Liver (tissue), 9 donors: ENCODE results near the gene ACOT8. TPM values are rescaled to one million over a fixed set of nuclear protein-coding genes. Genes with fewer than 3 reads are reported as not detected.

Experiments used
- DNase-seq: peaks from one replicate; pipeline ENCODE4 v3.0.0-alpha.2; 2017; ENCODE audit warnings: low spot score
- H3K27ac ChIP-seq, 2 donors: one replicate each; pipeline ENCODE4 v1.7.0; 2013; ENCODE audit warnings: inconsistent platforms in 2 of 2, low read length in 2 of 2, control low read depth in 1 of 2, low read depth in 1 of 2, mild to moderate bottlenecking in 1 of 2
- H3K27me3 ChIP-seq, 4 donors: one replicate each; pipeline versions ENCODE4 v1.6.1 to v1.7.0; 2013; ENCODE audit warnings: low read length in 3 of 4, inconsistent platforms in 1 of 4, mild to moderate bottlenecking in 1 of 4, moderate library complexity in 1 of 4; ENCODE audit not compliant: control insufficient read depth in 4 of 4, insufficient read depth in 4 of 4
- H3K36me3 ChIP-seq, 4 donors: one replicate each; pipeline versions ENCODE4 v1.6.1 to v1.7.0; 2013; ENCODE audit warnings: low read length in 3 of 4, mild to moderate bottlenecking in 3 of 4, low read depth in 1 of 4, moderate library complexity in 1 of 4; ENCODE audit not compliant: control insufficient read depth in 4 of 4, insufficient read depth in 3 of 4
- H3K4me1 ChIP-seq, 4 donors: one replicate each; pipeline versions ENCODE4 v1.6.1 to v1.7.0; 2013; ENCODE audit warnings: low read length in 3 of 4, mild to moderate bottlenecking in 3 of 4, moderate library complexity in 1 of 4; ENCODE audit not compliant: control insufficient read depth in 4 of 4, insufficient read depth in 4 of 4
- H3K4me3 ChIP-seq, 3 donors: one replicate each; pipeline versions ENCODE4 v1.6.1 to v1.7.0; 2013; ENCODE audit warnings: low read length in 3 of 3, control low read depth in 1 of 3, low read depth in 1 of 3, mild to moderate bottlenecking in 1 of 3
- H3K9ac ChIP-seq, 2 donors: one replicate each; pipeline ENCODE4 v1.7.0; 2013; ENCODE audit warnings: low read length in 2 of 2, mild to moderate bottlenecking in 2 of 2, moderate library complexity in 2 of 2, control low read depth in 1 of 2, low read depth in 1 of 2
- H3K9me3 ChIP-seq, 4 donors: one replicate each; pipeline versions ENCODE4 v1.6.1 to v1.7.0; 2013; ENCODE audit warnings: low read length in 3 of 4; ENCODE audit not compliant: control insufficient read depth in 4 of 4
- CTCF ChIP-seq: fragments of 150-350 bp; IDR thresholded peaks from 2 replicates; pipeline ENCODE4 v1.5.1; 2017; ENCODE audit warnings: improper control_type of control experiment, low read depth, low read length; ENCODE audit not compliant: missing input control
- EGR1 ChIP-seq, 2 donors: IDR thresholded peaks; 2 replicates each; pipeline ENCODE4 v1.6.1; 2016 to 2018; ENCODE audit warnings: antibody characterized with exemption in 2 of 2, low read depth in 2 of 2
- GABPA ChIP-seq, 2 donors: IDR thresholded peaks in 1 of 2; conservative IDR thresholded peaks in 1 of 2; 2 replicates each; pipeline ENCODE4 v1.6.1; 2016; ENCODE audit warnings: antibody characterized with exemption in 2 of 2, mild to moderate bottlenecking in 1 of 2, moderate library complexity in 1 of 2
- MAX ChIP-seq: IDR thresholded peaks from 2 replicates; pipeline ENCODE4 v1.6.1; 2016; ENCODE audit warnings: antibody characterized with exemption
- REST ChIP-seq: IDR thresholded peaks from 2 replicates; pipeline ENCODE4 v1.6.1; 2016; ENCODE audit warnings: antibody characterized with exemption, mild to moderate bottlenecking
- RXRA ChIP-seq, 2 donors: IDR thresholded peaks; 2 replicates each; pipeline ENCODE4 v1.6.1; 2017 to 2018; ENCODE audit warnings: antibody characterized with exemption in 2 of 2, mild to moderate bottlenecking in 1 of 2
- SP1 ChIP-seq: IDR thresholded peaks from 2 replicates; pipeline ENCODE4 v1.6.1; 2018; ENCODE audit warnings: antibody characterized with exemption, mild to moderate bottlenecking
- YY1 ChIP-seq: IDR thresholded peaks from 2 replicates; pipeline ENCODE4 v1.6.1; 2016; ENCODE audit warnings: antibody characterized with exemption, mild to moderate bottlenecking
- WGBS: extraction: QIAGEN DNeasy Blood & Tissue Kit; methylation state at CpG from one replicate; pipeline ENCODE4 v1.1.7; 2013; 5-methylcytosine and 5-hydroxymethylcytosine counted together
- polyA plus RNA-seq, 2 donors: library from polyadenylated mRNA; stranded (reverse) in 1 of 2; unstranded in 1 of 2; fragments of 200-250 nt in 1 of 2; fragments of >200 nt in 1 of 2; fragmentation: Nextera tagmentation in 1 of 2; extraction: Ambion mirVana in 1 of 2; gene quantifications; one replicate each; pipeline versions ENCODE4 v1.2.1 to v1.2.3, GENCODE V29; 2013 to 2015
- total RNA-seq, 2 donors: library from RNA; depleted of rRNA; stranded (reverse); fragments of >200 nt; gene quantifications; one replicate each; pipeline ENCODE4 v1.2.3, GENCODE V29; 2014
- TF ChIP-seq, protein P1 (sequence below): IDR thresholded peaks from 2 replicates; pipeline ENCODE4 v1.6.1; 2016; ENCODE audit warnings: antibody characterized with exemption
- donor health status: healthy.
- donor health status: healthy.
- donor health status: healthy.
- donor health status: healthy.
- donor health status: healthy.

Gene ACOT8
- total and polyA plus RNA-seq, 4 donors, result 24.4 to 27.1 (median 24.5) TPM

- WGBS, result 96% methylated on average over 11 of the region's 11 CpGs
- Histone ChIP-seq H3K36me3 (peaks cover 0 to 33% (median 29%) of the 10 kb centered on the region in 4 donors), H3K27me3 (no peaks in the 10 kb centered on the region), H3K4me3 (no peak overlapping the region), H3K27ac (no peak overlapping the region), H3K4me1 (peaks cover 0 to 11% (median 9%) of the 10 kb centered on the region in 4 donors), H3K9me3 (no peaks in the 10 kb centered on the region), H3K9ac (no peak overlapping the region)
- no peak for DNase-seq
- TF ChIP-seq YY1 (no peak), GABPA (IDR thresholded peaks at IDR 0.05 in 1 of 2, conservative IDR thresholded peaks at IDR 0.05 in 1 of 2) (no peak), EGR1 (IDR thresholded peaks at IDR 0.05; ENCODE audit: low read depth in 2 of 2) (no peak), RXRA (IDR thresholded peaks at IDR 0.05) (no peak), REST (no peak), MAX (no peak), CTCF (no peak)
Observed at GRCh38 chr20:45796337-45797065, 60.7 kb downstream of the ACOT8 start.

DNA sequence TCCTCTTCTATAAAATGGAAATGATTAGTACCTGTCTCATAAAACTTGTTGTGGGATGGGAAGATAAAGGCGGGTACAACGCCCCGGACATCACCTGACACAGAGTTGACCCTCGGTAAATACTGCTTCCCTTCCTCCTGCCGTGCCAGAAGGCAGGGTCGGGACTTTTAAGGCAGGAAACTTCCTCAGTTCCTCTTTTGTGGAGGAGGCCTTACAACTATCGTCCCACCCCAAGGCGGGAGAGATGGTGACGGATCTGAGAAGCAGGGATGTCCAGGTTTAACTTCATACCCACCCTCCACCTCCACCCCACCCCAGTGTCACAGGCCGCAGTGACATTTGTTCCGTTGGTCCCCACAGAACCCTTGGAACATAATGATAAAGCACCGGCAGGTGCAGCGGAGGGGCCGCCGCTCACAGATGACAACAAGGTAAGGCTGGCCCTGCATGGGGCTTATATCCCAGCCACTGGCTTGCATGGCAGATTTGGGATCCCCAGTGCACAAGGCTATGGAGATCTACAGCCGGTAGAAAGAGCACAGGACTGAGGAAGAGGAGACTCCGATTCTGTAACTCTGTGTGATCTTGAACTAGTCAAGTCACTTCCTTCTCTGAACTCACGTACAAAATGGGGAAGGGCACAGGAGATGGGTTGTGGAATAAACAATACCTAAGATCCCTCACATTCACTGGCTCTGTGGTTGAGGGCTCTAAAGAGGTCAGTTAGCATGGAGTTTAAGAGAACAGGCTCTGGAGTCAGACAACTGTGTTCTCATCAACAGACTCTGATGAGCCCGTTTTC is 64.7 kb downstream of the ACOT8 start:
- Histone ChIP-seq H3K9me3 (no peaks in the 10 kb centered on the region), H3K4me1 (peaks cover 0 to 13% (median 10%) of the 10 kb centered on the region in 4 donors), H3K9ac (peak overlapping the region; percentile 74 to 99), H3K4me3 (peak overlapping the region; percentile 86 to 97 (median 96)), H3K27me3 (no peaks in the 10 kb centered on the region), H3K36me3 (peaks cover 0 to 26% (median 23%) of the 10 kb centered on the region in 4 donors), H3K27ac (peak overlapping the region; percentile 82 to 92)
- WGBS, result 20% methylated on average over 19 of the region's 19 CpGs
- DNase-seq, result peak; percentile 37
- TF ChIP-seq GABPA (IDR thresholded peaks at IDR 0.05 in 1 of 2, conservative IDR thresholded peaks at IDR 0.05 in 1 of 2) (no peak), EGR1 (IDR thresholded peaks at IDR 0.05; ENCODE audit: low read depth in 2 of 2) (no peak), SP1 (no peak)
- TF ChIP-seq, protein P1, sequence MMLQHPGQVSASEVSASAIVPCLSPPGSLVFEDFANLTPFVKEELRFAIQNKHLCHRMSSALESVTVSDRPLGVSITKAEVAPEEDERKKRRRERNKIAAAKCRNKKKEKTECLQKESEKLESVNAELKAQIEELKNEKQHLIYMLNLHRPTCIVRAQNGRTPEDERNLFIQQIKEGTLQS, result no peak

Other genes with a start within 250 kb of the ACOT8 start
- not detected for gene WFDC10A, start 227.7 kb downstream of the ACOT8 start, total RNA-seq
- not detected for gene WFDC10A, start 227.7 kb downstream of the ACOT8 start, polyA plus RNA-seq
- gene WFDC9, start 226.1 kb downstream of the ACOT8 start, total RNA-seq, result not detected
- not detected for gene WFDC9, start 226.1 kb downstream of the ACOT8 start, polyA plus RNA-seq
- not detected for gene WFDC11, start 187.2 kb downstream of the ACOT8 start, total RNA-seq
- not detected for gene WFDC11, start 187.2 kb downstream of the ACOT8 start, polyA plus RNA-seq
- not detected for gene WFDC13, start 155.4 kb downstream of the ACOT8 start, total RNA-seq
- not detected for gene WFDC13, start 155.4 kb downstream of the ACOT8 start, polyA plus RNA-seq
- gene WFDC10B, start 152.4 kb downstream of the ACOT8 start, total RNA-seq, result not detected
- not detected for gene WFDC10B, start 152.4 kb downstream of the ACOT8 start, polyA plus RNA-seq
- not detected for gene SPINT4, start 135.0 kb downstream of the ACOT8 start, total RNA-seq
- not detected for gene SPINT4, start 135.0 kb downstream of the ACOT8 start, polyA plus RNA-seq
- gene WFDC3, start 65.5 kb downstream of the ACOT8 start, total RNA-seq, result not detected
- gene WFDC3, start 65.5 kb downstream of the ACOT8 start, polyA plus RNA-seq, result under 1 TPM in 1 of 2 donors, not detected in 1; 0.28 TPM
- 1 to 10 TPM; 6.3 to 9.4 TPM for gene DNTTIP1, start 65.4 kb downstream of the ACOT8 start, total RNA-seq
- 10 to 100 TPM in 1 of 2 donors, 1 to 10 TPM in 1; 9.3 to 13.8 TPM for gene DNTTIP1, start 65.4 kb downstream of the ACOT8 start, polyA plus RNA-seq
- gene UBE2C, start 44.7 kb downstream of the ACOT8 start, total RNA-seq, result 10 to 100 TPM in 1 of 2 donors, not detected in 1; 27.6 TPM
- 1 to 10 TPM; 2.7 to 8.1 TPM for gene UBE2C, start 44.7 kb downstream of the ACOT8 start, polyA plus RNA-seq
- gene TNNC2, start 30.1 kb downstream of the ACOT8 start, total RNA-seq, result under 1 TPM in 1 of 2 donors, not detected in 1; 0.33 TPM
- gene TNNC2, start 30.1 kb downstream of the ACOT8 start, polyA plus RNA-seq, result under 1 TPM; 0.12 to 0.31 TPM
- 10 to 100 TPM in 1 of 2 donors, 1 to 10 TPM in 1; 4.5 to 10.6 TPM for gene SNX21, start 23.6 kb downstream of the ACOT8 start, total RNA-seq
- gene SNX21, start 23.6 kb downstream of the ACOT8 start, polyA plus RNA-seq, result 1 to 10 TPM; 3.8 to 5.1 TPM
- gene ZSWIM3, start 222 bp upstream of the ACOT8 start, total RNA-seq, result 1 to 10 TPM; 2.9 to 4.2 TPM
- 1 to 10 TPM in 1 of 2 donors, under 1 TPM in 1; 0.56 to 1.6 TPM for gene ZSWIM3, start 222 bp upstream of the ACOT8 start, polyA plus RNA-seq
- gene ZSWIM1, start 23.8 kb upstream of the ACOT8 start, total RNA-seq, result 1 to 10 TPM; 2.2 to 5.0 TPM
- 1 to 10 TPM; 2.1 to 2.4 TPM for gene ZSWIM1, start 23.8 kb upstream of the ACOT8 start, polyA plus RNA-seq
- 1 to 10 TPM; 1.6 to 7.6 TPM for gene SPATA25, start 30.2 kb upstream of the ACOT8 start, total RNA-seq
- under 1 TPM; 0.43 to 0.80 TPM for gene SPATA25, start 30.2 kb upstream of the ACOT8 start, polyA plus RNA-seq
- gene NEURL2, start 33.8 kb upstream of the ACOT8 start, total RNA-seq, result 10 to 100 TPM in 1 of 2 donors, 1 to 10 TPM in 1; 4.1 to 14.5 TPM
- gene NEURL2, start 33.8 kb upstream of the ACOT8 start, polyA plus RNA-seq, result 1 to 10 TPM; 3.7 to 6.2 TPM
- 10 to 100 TPM; 45.6 to 48.1 TPM for gene CTSA, start 33.9 kb upstream of the ACOT8 start, total RNA-seq
- 100 to 1,000 TPM; 105 to 151 TPM for gene CTSA, start 33.9 kb upstream of the ACOT8 start, polyA plus RNA-seq
- gene PLTP, start 54.8 kb upstream of the ACOT8 start, total RNA-seq, result 10 to 100 TPM; 66.5 to 69.5 TPM
- 10 to 100 TPM; 22.5 to 54.9 TPM for gene PLTP, start 54.8 kb upstream of the ACOT8 start, polyA plus RNA-seq
- 10 to 100 TPM; 11.5 TPM for gene PCIF1, start 77.3 kb upstream of the ACOT8 start, total RNA-seq
- gene PCIF1, start 77.3 kb upstream of the ACOT8 start, polyA plus RNA-seq, result 10 to 100 TPM in 1 of 2 donors, 1 to 10 TPM in 1; 9.2 to 12.4 TPM
- 10 to 100 TPM in 1 of 2 donors, 1 to 10 TPM in 1; 9.1 to 14.6 TPM for gene ZNF335, start 114.8 kb upstream of the ACOT8 start, total RNA-seq
- gene ZNF335, start 114.8 kb upstream of the ACOT8 start, polyA plus RNA-seq, result 1 to 10 TPM; 3.0 to 4.1 TPM
- 1 to 10 TPM in 1 of 2 donors, under 1 TPM in 1; 0.84 to 5.4 TPM for gene MMP9, start 151.5 kb upstream of the ACOT8 start, total RNA-seq
- gene MMP9, start 151.5 kb upstream of the ACOT8 start, polyA plus RNA-seq, result 1 to 10 TPM in 1 of 2 donors, under 1 TPM in 1; 0.29 to 1.6 TPM
- under 1 TPM in 1 of 2 donors, not detected in 1; 0.33 TPM for gene SLC12A5, start 171.8 kb upstream of the ACOT8 start, total RNA-seq
- 1 to 10 TPM in 1 of 2 donors, not detected in 1; 1.5 TPM for gene SLC12A5, start 171.8 kb upstream of the ACOT8 start, polyA plus RNA-seq
- 10 to 100 TPM; 10.3 to 10.4 TPM for gene NCOA5, start 232.6 kb upstream of the ACOT8 start, total RNA-seq
- 1 to 10 TPM; 3.2 to 7.0 TPM for gene NCOA5, start 232.6 kb upstream of the ACOT8 start, polyA plus RNA-seq